Natural killer cell treated with Interleukin-12 subunit alpha and Interleukin-12 subunit beta and Interleukin-15 and Interleukin-18, amount 100 ng/mL, for 72 hours (primary cell): Measurements from ENCODE around the gene CCNQ. TPM values are rescaled to one million over a fixed set of nuclear protein-coding genes. Genes with fewer than 3 reads are reported as not detected.

ENCODE experiments used
- ATAC-seq, 2 donors: fragments of 150-1000 bp; cut with Tn5 transposase in 1 of 2; sonication (Bioruptor Pico), chemical (Tn5 transposase) in 1 of 2; 2 replicates each; pipeline ENCODE4 v1.10.0; 2021
- DNase-seq: peaks from one replicate; pipeline ENCODE4 v3.0.0; 2022; ENCODE audit warnings: low spot score
- H3K27ac Mint-ChIP-seq, 2 donors: 1 replicate in 1 of 2; 2 replicates in 1 of 2; pipeline ENCODE4 v1.8.0; 2022; ENCODE audit warnings: mixed read lengths in 2 of 2, mild to moderate bottlenecking in 1 of 2, moderate library complexity in 1 of 2
- H3K27me3 Mint-ChIP-seq, 2 donors: 1 replicate in 1 of 2; 2 replicates in 1 of 2; pipeline ENCODE4 v1.8.0; 2022; ENCODE audit warnings: mixed read lengths in 2 of 2
- H3K36me3 Mint-ChIP-seq: one replicate; pipeline ENCODE4 v1.8.0; 2022; ENCODE audit warnings: mixed read lengths
- H3K4me1 Mint-ChIP-seq, 2 donors: 1 replicate in 1 of 2; 2 replicates in 1 of 2; pipeline ENCODE4 v1.8.0; 2022; ENCODE audit warnings: low read depth in 2 of 2, mixed read lengths in 2 of 2, mild to moderate bottlenecking in 1 of 2
- H3K4me3 Mint-ChIP-seq: one replicate; pipeline ENCODE4 v1.8.0; 2022; ENCODE audit warnings: mixed read lengths
- H3K9me3 Mint-ChIP-seq: 2 replicates; pipeline ENCODE4 v1.8.0; 2022; ENCODE audit warnings: mixed read lengths
- total RNA-seq, 2 donors: library from RNA; stranded (reverse); gene quantifications; one replicate each; pipeline ENCODE4 v1.2.3, GENCODE V29; 2022

Gene CCNQ
- total RNA-seq, 2 donors from 2014 or later: 16.4 to 30.7 TPM

DNA sequence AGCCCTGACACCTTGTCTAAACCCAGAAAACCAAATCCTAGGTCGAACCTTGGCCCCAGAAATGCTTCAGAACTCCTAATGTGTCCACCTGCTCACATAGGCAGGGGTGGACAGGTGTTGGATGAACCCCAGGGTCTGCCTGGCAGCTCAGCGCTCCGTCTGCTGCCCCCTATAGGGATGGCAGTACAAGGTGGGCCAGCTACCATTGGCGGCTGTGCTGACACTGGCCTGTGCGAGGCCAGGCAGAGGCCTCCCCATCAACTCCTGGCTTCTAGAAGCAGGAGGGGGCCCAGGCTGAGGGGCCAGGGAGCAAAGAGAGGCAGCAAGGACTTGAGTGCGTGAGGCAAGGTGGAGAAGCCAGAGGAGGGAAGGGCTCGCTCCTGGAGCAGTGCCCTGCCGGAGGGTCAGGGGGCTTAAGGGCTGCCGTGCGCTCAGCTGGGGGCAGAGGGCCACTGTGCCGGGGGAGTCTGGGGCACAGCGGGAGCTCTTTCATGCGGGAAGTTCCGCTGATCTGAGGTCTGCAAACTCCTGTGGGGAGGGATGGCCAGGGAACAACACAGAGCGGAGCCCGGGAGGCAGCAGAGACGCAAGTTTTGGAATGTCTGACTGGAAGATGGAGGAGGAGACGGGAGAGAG, 20.6 kb downstream of the CCNQ start:
- no peak overlapping the region for H3K27ac Mint-ChIP-seq
- no peak for DNase-seq
- no peaks in the 10 kb centered on the region for H3K9me3 Mint-ChIP-seq
- H3K4me3 Mint-ChIP-seq: no peak overlapping the region
- H3K27me3 Mint-ChIP-seq: peaks cover 0 to 3% of the 10 kb centered on the region in 2 donors
- peaks cover 4 to 7% of the 10 kb centered on the region in 2 donors for H3K4me1 Mint-ChIP-seq
- ATAC-seq: no peak
- H3K36me3 Mint-ChIP-seq: no peaks in the 10 kb centered on the region

DNA sequence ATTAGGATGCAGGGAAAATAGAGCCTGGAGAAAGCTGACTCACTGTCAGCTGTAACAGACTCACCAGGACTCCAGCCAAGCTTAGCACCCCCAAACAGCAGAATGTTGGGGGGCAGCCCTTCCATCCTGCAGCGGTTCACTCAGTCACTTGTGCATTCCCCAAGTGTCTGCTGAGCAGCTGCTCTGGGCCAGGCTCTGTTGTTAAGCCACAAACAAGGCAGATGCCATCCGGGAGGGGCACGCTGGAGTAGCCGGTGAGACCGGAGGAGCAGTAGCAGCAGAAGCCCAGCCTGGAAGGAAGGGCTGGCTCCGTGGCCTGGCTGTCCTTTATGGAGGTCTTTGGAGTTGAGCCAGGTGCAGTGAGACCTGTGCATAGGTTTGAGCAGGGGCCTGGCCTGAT, 22.0 kb downstream of the CCNQ start:
- H3K9me3 Mint-ChIP-seq: no peaks in the 10 kb centered on the region
- no peaks in the 10 kb centered on the region for H3K4me1 Mint-ChIP-seq
- DNase-seq: no peak
- ATAC-seq: no peak
- no peak overlapping the region for H3K27ac Mint-ChIP-seq
- no peak overlapping the region for H3K4me3 Mint-ChIP-seq
- H3K36me3 Mint-ChIP-seq: no peaks in the 10 kb centered on the region
- peaks cover 0 to 3% of the 10 kb centered on the region in 2 donors for H3K27me3 Mint-ChIP-seq

DNA sequence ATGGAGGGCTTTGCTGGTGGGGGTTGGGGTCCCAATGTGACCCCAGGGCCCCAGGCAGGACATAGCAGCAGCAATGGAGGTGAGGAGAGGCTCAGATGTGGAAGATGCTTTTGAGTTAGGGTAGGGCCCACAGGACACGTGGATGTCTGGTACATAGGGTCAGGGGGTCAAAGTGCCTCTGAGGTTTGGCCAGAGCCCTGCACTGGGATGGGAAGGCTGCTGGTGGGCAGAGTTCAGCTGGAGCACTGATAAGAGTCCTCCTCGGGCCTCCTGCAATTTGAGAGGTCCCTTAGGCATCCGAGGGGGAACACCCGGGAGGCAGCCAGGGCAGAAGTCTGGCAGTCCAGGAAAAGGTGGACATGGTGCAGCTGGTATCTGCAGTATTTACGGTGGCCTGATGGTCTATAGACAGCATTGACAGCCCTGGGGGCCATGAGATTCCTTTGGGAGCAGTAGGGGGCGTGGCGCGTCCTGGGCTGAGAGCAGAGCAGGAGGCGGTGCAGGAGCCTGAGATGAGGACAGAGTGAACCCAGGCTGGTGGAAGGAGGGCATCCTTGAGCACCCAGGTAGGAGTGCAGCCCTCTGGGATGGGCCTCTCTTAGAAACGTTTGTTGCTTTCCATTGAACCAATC, 22.6 kb downstream of the CCNQ start:
- no peak overlapping the region for H3K27ac Mint-ChIP-seq
- no peak overlapping the region for H3K4me3 Mint-ChIP-seq
- ATAC-seq (no peak), DNase-seq (no peak)
- no peaks in the 10 kb centered on the region for H3K9me3 Mint-ChIP-seq
- H3K36me3 Mint-ChIP-seq: no peaks in the 10 kb centered on the region
- no peaks in the 10 kb centered on the region for H3K4me1 Mint-ChIP-seq
- H3K27me3 Mint-ChIP-seq: peaks cover 0 to 3% of the 10 kb centered on the region in 2 donors

DNA sequence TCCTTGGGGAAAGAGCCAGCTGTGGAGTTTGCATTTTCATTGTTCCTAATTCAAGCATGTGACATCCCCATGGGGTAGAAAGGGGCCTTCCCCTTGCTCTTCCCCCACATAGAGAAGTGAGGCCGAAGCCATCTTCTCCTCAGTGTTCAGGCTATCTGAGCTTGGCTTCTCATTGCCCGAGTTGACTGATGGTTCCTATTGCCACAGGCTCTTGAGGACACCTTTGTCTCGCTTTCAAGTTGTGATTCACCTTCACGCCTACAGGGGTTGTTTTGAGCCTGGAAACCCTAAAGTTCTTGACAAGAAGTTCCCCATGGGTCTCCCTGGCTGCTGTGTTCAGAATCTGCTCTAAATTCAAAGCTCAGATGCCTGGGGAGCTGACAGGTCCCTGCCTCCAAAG, 25.0 kb downstream of the CCNQ start:
- H3K27me3 Mint-ChIP-seq: peaks cover 0 to 3% of the 10 kb centered on the region in 2 donors
- H3K4me1 Mint-ChIP-seq: no peaks in the 10 kb centered on the region
- H3K4me3 Mint-ChIP-seq: no peak overlapping the region
- no peaks in the 10 kb centered on the region for H3K9me3 Mint-ChIP-seq
- ATAC-seq: no peak
- H3K36me3 Mint-ChIP-seq: no peaks in the 10 kb centered on the region
- DNase-seq: no peak
- no peak overlapping the region for H3K27ac Mint-ChIP-seq

DNA sequence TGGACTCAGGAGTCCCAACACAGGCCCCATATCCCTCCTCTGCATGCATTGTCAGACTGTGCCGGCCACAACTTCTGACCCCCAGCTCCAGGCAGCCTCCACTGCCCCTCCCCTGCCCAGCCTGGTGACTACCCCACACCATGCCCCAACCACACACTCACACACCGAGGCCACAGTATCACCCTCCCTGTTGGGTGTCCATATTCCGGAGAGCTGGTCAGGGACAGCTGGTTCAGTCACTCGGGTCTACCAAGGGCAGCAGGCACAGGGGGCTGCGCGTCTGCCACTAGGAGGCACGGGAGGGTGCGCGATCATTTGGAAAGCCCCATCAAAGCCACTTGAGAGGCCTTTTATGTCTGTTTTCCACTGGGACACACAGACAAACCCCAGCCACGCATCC, 26.3 kb downstream of the CCNQ start:
- DNase-seq: no peak
- no peaks in the 10 kb centered on the region for H3K9me3 Mint-ChIP-seq
- H3K4me1 Mint-ChIP-seq: no peaks in the 10 kb centered on the region
- no peak overlapping the region for H3K4me3 Mint-ChIP-seq
- no peak for ATAC-seq
- H3K36me3 Mint-ChIP-seq: no peaks in the 10 kb centered on the region
- no peak overlapping the region for H3K27ac Mint-ChIP-seq
- H3K27me3 Mint-ChIP-seq: peaks cover 0 to 3% of the 10 kb centered on the region in 2 donors

DNA sequence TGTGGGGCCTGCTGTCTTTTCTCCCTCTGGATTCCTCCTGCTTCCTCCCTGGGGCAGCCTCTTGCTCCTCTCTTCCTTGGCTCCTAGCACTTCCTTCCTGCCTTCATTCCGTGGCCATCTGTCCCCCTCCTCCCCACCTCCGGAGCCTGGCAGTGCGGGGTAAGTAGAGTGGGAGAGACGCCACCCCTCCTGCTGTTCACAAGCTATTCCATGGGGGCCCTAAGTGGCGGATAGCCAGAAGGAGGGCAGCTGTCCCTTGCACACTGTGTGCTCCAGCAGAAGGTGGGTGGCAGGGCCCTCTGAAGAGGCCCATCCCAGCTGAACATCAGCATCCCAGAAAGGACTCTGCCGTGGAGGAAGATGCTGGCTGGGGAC, 27.4 kb downstream of the CCNQ start:
- H3K27ac Mint-ChIP-seq: no peak overlapping the region

DNA sequence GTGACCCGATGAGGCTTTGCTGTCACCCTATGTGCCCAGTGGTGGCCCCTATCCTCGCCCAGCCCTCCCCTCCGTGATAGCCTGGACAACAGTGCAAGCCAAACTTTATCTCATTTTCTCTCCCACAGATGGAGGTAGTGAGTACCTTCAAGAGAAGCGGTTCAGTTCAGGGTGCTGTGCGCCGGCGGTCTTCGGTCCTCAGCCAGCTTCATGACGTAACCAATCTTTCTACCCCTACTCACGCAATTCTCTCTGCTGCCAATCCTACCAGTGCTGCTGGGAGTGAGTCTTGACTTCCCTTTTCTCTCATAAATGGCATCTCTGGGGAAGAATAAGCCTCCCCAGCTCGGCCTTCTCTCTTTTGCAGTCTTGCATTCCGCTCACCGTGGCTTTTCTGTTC, 29.5 kb downstream of the CCNQ start:
- Mint-ChIP-seq H3K27ac (no peak overlapping the region), H3K4me1 (no peaks in the 10 kb centered on the region), H3K9me3 (no peaks in the 10 kb centered on the region), H3K4me3 (no peak overlapping the region), H3K36me3 (no peaks in the 10 kb centered on the region), H3K27me3 (no peaks in the 10 kb centered on the region)
- ATAC-seq (no peak), DNase-seq (no peak)

More for the DNA sequence above, 27.4 kb downstream of the CCNQ start:
- H3K9me3 Mint-ChIP-seq: no peaks in the 10 kb centered on the region
- H3K36me3 Mint-ChIP-seq: no peaks in the 10 kb centered on the region
- no peak overlapping the region for H3K4me3 Mint-ChIP-seq
- H3K4me1 Mint-ChIP-seq: no peaks in the 10 kb centered on the region
- peaks cover 0 to 3% of the 10 kb centered on the region in 2 donors for H3K27me3 Mint-ChIP-seq
- DNase-seq (no peak), ATAC-seq (no peak)

DNA sequence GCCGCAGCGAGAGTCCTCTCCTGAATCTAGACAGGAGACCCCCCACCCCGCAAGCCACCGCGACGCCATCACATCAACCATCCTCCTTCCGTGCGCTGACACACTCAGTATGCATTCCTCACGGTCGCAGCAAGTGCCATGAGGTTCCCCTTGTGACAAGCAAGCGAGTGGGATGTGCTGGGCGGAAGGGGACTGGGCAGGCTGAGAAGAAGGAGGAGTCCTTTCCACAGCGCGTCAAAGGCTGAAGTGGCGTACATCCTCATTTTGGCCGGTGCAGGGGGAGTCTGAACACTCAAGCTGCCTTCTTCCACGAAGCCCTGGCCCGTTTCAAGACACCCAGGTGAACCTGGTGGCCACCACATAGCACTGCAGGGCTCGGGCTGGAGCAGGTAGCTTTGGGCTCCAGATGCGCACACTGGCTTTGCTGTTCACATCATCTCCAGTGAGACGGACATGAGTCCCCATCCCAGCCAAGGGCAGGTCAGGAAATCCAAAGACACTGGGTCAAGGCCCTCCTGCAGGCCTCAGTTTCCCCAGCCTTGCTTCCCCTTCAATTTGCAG, 30.4 kb downstream of the CCNQ start:
- H3K27ac Mint-ChIP-seq: no peak overlapping the region
- DNase-seq (no peak), ATAC-seq (no peak)

DNA sequence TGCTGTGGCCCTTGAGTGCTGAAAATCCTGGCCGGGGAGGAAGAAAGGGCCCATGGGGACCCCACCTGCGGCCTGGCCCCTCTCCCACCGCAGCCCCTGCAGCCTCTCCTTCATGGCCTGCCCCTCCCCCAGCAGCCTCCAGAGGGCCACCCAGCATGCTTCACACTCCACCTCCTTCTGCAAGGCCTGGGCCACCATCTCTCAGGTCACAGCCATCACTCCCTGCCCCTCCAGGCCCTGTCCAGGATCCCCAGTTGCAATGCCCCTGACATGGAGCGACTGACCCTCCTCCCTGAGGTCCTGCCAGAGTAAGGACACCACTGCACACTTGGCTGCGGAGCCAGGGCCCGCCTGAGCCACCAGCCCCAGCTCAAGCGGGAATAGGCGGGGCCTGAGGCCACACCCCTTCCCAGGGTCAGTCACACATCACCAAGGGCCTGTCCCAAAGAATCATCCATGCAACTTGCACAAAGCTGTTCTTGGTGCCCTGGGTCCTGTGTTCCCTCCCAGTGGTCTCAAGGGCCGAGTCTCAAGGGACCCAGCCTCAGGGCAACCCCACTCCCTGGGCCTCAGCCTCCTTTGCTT, 32.9 kb downstream of the CCNQ start:
- H3K9me3 Mint-ChIP-seq: no peaks in the 10 kb centered on the region

More for the DNA sequence above, 30.4 kb downstream of the CCNQ start:
- H3K36me3 Mint-ChIP-seq: no peaks in the 10 kb centered on the region
- H3K4me3 Mint-ChIP-seq: no peak overlapping the region
- no peaks in the 10 kb centered on the region for H3K9me3 Mint-ChIP-seq
- H3K27me3 Mint-ChIP-seq: no peaks in the 10 kb centered on the region
- no peaks in the 10 kb centered on the region for H3K4me1 Mint-ChIP-seq

DNA sequence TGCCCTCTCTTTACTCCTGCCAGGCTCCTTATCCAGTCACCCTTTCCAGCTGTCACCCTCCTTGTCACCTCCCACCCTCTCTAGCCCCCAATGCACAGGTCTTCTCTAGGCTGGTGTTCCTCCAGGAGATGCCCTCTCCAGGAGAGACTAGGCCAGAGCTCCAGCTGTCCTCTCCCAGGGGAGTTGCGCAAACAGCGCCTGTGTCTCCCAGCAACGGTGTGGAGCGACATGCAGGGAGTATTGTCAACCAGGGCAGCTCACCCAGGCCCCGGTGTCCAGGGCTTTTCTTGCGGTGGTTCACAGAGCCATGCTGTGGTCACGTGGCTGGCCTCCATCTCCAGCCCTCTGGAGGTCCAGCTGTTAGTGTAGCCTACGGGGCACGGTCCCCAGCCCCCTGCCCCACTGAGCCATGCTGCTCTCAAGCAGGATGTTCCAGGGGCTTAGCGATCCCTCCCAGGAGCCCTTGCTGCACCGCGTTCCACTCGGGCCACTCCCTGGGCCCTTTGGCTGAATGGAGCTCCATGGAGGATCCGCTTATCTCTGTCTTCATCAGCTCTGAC, 34.8 kb downstream of the CCNQ start:
- Mint-ChIP-seq H3K9me3 (no peaks in the 10 kb centered on the region), H3K27ac (no peak overlapping the region), H3K4me1 (no peaks in the 10 kb centered on the region), H3K36me3 (no peaks in the 10 kb centered on the region), H3K27me3 (peaks cover 0 to 2% of the 10 kb centered on the region in 2 donors), H3K4me3 (no peak overlapping the region)
- ATAC-seq (no peak), DNase-seq (no peak)

More for the DNA sequence above, 32.9 kb downstream of the CCNQ start:
- no peaks in the 10 kb centered on the region for H3K4me1 Mint-ChIP-seq
- H3K36me3 Mint-ChIP-seq: no peaks in the 10 kb centered on the region
- no peak overlapping the region for H3K4me3 Mint-ChIP-seq
- peaks cover 0 to 2% of the 10 kb centered on the region in 2 donors for H3K27me3 Mint-ChIP-seq
- DNase-seq (no peak), ATAC-seq (no peak)
- no peak overlapping the region for H3K27ac Mint-ChIP-seq

DNA sequence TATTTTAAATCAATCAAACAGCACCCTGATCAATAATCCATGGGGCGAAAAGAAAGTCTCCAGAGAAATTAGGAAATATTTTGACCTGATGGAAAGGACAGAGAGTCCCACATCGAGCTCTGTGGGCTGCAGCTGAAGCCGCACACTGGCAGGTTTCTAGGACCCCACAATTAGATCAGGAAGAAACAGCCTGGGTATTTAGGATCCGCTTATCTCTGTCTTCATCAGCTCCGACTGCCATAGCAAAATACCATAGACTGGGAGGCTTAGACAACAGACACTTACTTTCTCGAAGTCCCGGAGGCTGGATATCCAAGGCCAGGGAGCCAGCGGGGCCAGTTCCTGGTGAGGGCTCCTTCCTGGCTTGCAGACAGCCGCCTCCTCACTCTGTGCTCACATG, 36.4 kb downstream of the CCNQ start:
- Mint-ChIP-seq H3K27me3 (peaks cover 0 to 2% of the 10 kb centered on the region in 2 donors), H3K4me3 (no peak overlapping the region), H3K27ac (no peak overlapping the region), H3K36me3 (no peaks in the 10 kb centered on the region), H3K9me3 (no peaks in the 10 kb centered on the region), H3K4me1 (no peaks in the 10 kb centered on the region)
- no peak for DNase-seq
- no peak for ATAC-seq

DNA sequence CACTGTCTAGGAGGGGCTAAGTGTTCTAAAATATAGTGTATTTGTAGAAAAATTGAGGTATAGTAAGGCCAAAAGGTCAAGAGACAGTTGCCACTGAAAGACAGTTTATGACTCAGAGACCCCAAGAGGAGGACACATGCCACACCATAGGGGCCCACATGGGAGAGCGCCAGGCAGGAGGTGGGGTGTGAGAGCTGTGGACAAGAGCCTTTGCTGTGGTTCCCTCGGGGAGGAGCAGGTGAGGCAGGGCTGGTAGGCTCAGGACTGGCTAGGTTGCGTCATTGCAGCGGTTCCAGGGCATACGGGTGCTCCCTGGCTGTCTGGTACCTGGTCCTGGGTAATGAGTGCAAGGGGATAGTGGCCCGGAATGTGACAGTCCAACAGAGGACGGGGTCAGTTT, 37.6 kb downstream of the CCNQ start:
- H3K4me3 Mint-ChIP-seq: no peak overlapping the region
- no peak for ATAC-seq
- no peak overlapping the region for H3K27ac Mint-ChIP-seq
- H3K36me3 Mint-ChIP-seq: no peaks in the 10 kb centered on the region
- no peaks in the 10 kb centered on the region for H3K9me3 Mint-ChIP-seq
- peaks cover 0 to 2% of the 10 kb centered on the region in 2 donors for H3K27me3 Mint-ChIP-seq
- no peak for DNase-seq
- no peaks in the 10 kb centered on the region for H3K4me1 Mint-ChIP-seq

DNA sequence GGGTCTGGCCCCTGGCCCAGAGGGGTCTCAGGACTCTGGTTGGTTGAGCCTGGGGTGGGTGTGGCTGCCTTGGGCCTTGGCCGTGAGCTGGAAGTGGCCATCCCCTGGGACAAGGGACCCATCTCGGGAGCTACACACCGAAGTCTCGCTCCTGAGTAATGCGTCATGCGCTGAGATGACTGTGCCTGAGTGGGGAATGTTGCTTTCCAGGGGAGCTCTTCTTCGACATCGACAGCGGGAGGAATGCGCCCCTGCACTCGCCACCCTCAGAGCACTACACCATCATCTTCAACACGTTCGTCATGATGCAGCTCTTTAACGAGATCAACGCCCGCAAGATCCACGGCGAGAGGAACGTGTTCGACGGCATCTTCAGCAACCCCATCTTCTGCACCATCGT, 38.5 kb downstream of the CCNQ start:
- H3K4me1 Mint-ChIP-seq: peaks cover 0 to 1% of the 10 kb centered on the region in 2 donors
- H3K9me3 Mint-ChIP-seq: no peaks in the 10 kb centered on the region
- peaks cover 0 to 5% of the 10 kb centered on the region in 2 donors for H3K27me3 Mint-ChIP-seq
- DNase-seq: no peak
- no peaks in the 10 kb centered on the region for H3K36me3 Mint-ChIP-seq
- ATAC-seq: no peak
- H3K27ac Mint-ChIP-seq: no peak overlapping the region
- H3K4me3 Mint-ChIP-seq: no peak overlapping the region

DNA sequence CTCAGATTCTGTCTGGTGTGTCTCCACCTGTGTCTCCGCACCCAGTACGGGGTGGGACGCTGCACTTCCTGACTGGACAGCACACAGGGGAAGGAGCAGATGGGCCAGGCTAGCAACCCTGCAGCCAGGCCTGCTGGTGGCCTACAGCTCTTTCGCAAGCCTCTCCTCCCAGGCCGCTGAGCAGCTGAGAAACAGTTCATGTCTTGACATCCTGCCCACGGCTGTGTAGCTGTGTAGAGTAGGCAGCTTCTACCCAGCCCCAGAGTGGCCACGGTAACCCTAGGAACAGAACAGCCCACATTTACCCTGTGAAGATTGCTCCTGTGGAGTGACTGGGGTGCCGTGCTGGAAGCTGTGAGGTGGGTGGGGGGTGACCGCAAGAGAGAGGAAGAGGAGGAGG, 38.9 kb downstream of the CCNQ start:
- no peak for ATAC-seq

More for the DNA sequence above, 38.9 kb downstream of the CCNQ start:
- DNase-seq: no peak
- H3K4me1 Mint-ChIP-seq: peaks cover 0 to 3% of the 10 kb centered on the region in 2 donors
- H3K4me3 Mint-ChIP-seq: no peak overlapping the region
- H3K9me3 Mint-ChIP-seq: no peaks in the 10 kb centered on the region
- H3K27ac Mint-ChIP-seq: no peak overlapping the region
- peaks cover 0 to 6% of the 10 kb centered on the region in 2 donors for H3K27me3 Mint-ChIP-seq
- no peaks in the 10 kb centered on the region for H3K36me3 Mint-ChIP-seq
